HG02870 (cell line): ENCODE results near the gene ARPC5.
A peak's percentile ranks its signal among the peaks of the same experiment; 100 is the strongest.
"Not testable (repeated sequence)": the region's sequence is repeated elsewhere in the genome, so short reads cannot be mapped to it uniquely, and the experiment has no call there.

Experiments
- ATAC-seq: cut with Tn5 transposase; IDR thresholded peaks from one replicate; pipeline ENCODE4 v1.9.1; 2021; ENCODE audit warnings: mild to moderate bottlenecking, moderate library complexity; ENCODE audit not compliant: unreplicated experiment

ARPC5 gene

DNA sequence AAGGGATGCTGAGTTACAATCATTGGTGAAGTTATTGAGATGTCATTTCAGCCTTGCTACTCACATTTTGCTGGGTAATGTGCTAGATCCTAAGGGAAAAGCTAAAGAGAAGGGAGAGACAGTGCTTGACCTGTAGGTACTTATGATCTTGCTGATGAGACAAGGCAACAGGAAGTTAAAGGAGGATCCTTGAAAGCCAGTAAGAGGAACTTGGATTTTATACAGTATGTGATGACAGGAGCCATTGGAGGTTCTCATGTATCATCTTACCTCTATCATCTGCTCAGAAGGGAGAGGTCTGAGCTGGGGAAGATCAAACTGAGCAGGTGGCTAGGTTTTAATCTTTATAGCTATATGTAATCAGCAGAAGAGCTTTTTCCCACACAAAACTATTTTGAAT is 11.2 kb upstream of the ARPC5 start:
- ATAC-seq = no peak

DNA sequence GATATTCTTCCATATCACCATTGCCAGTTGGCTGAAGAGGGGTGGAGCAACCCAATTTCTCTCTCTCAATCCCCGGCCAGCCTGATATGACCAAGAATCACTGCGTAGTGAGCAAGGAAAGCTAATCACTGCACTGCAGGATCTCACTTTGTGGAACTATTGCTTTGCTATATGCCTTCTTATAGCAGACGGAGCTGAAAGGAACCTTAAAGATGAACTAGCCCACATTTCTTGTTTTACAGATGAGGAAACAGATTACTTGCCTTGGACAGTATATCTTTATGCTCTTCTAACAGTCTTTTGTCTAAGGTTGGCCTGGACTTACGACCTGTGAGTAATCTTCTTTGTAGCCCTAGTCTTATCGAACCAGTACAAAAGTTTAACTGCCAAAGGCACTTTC is 9.9 kb upstream of the ARPC5 start:
- ATAC-seq = no peak

DNA sequence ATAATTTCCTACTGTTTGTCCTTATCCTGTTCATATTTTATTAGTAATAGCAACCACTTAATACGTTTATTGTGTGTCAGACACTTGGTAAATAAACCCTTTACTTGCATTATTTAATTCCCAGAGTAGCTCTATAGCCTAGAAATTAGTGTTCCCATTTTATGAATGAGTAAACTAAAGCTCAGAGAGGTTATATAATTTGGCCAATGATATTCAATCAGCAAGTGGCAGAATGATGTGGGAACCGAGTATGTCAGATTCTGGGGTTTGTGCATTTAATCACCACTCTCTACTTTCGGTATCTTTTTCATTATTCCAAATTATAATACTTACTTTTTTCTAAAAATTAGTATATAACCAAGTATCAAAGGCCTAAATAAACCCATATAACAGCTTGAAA is 6.6 kb upstream of the ARPC5 start:
- ATAC-seq = no peak

DNA sequence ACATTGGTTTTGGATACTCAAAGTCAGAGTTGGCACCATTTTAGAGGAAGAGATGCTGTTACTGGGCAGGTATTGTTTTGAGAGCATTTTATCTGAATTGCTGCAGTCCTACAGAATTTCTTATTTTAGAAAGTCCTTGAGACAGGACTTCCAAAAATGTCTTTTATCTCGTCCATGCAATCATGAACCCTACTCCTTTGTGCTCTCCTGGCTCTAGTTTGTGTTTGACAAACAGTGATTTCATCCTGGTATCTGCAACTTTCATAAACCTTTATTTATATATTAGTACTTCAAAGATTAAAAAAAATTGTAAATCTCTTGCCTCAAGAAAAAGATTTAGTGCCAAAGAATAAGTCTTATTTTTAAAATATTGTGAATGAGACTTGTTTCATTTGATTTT is 4.6 kb upstream of the ARPC5 start:
- no peak for ATAC-seq

DNA sequence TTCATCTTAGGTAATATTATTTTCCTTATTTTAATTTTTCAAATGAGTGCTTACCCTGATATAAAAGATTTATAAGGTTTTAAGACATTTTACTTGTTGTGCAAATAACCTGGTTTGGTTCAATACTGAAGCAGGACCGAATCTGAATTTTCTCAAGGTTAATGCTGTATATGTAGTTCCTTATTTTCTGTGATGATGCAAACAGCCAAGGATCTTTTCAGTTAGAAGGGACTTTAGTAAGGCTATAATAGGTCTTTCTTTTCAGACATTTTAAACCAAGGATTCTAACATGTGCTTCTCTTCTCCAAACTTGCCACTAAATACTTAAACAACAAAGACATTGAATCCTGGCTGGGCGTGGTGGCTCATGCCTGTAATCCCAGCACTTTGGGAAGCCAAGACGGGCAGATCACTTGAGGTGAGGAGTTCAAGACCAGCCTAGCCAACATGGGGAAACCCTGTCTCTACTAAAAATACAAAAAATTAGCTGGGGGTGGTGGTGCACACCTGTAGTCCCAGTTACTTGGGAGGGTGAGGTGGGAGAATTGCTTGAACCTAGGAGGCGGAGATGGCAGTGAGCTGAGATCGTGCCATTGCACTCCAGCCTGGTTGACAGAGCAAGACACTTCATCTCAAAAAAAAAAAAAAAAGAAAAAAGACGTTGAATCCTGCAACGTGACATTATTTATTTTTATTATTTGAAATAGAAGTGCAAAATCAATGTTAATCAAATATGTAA is 3.2 kb upstream of the ARPC5 start:
- no peak for ATAC-seq

DNA sequence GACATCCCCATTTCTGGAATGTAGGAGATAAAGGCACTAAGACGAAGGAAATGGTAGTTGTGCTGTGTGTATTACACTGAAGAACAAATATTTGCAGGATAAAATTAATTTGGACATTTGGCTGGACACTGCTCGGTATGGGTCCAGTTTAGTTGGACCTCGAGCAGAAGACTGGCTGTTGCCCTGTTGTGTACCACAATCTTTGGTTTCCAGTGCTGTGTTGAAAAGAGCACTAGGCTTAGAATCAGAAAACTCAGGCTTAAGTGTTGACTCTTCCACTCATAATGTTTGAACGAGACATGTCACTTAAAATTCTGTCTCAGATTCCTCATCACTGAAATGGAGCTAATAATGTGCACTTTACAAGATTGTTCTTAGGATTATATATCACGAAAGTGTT is 1.2 kb upstream of the ARPC5 start:
- no peak for ATAC-seq

DNA sequence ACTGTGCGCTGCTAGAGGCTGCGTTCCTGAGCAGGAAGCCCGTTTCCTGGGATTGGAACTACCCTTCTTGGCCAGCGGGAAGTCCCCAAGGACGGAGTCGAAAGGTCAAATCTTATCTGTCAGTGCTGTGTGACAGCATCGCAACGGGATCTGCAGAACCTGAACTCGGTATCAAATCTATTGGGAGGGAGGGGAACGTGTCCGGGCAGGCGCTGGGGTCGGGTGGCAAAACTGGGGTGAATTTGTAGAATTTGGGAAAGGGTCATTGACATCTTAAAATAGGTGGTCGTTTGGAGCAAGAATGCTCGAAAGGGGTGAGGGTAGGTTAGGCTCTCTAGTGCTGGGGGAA is 725 bp upstream of the ARPC5 start:
- ATAC-seq = peak; percentile 2

DNA sequence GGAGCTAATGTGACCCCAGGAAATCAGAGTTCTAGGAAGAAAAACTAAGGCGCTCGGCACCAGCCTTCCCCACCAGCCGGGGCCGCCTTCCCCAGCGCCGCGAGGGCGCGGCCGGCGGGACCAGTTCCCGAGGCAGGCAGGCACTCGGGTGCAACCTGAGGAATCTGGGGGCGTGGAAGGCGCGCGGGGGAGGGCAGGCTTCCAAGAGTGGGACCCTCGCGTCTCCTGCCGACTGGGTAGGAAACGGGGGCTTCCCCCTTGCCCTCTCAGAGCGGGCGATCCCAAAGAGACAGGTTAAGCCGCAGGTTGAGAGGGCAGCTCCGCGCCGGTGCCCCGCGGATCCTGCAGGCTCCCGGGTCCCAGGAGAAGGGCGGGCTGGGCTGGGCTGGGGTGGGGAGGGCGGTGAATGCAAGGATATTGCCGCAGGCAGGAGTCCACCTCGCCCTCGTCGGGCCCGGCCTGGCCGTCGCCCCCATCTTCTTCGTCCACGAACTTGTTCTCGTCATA is 431 bp downstream of the ARPC5 start:
- ATAC-seq = peak; percentile 7

DNA sequence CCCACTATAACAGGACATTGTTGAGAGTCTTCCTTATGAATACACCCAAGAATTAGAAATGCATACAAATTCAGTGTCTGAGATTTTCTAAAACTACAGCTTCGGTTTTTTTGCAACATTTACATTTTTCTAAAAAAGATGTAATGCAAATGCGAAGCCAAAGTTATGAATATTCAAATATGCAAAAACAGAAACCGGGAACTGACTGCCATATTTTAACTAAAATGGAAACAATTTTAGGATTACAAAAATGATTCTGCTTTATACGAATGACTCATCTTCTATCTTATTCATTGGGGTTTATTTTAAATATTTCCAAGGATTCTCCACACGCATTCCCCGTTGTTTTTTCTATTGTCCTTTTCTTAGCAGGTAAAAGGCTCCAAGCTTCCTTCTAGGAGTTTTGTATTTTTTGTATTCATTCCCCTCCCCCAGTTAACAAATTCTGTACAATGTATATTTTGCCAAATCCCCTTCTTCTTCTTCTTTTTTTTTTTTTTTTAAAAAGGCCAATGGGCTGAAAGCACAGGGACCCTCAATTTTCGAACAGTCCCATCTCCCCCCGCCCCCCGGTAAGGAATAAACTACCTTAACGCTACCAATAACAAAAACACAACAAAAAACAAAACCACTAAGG is 1.0 kb downstream of the ARPC5 start:
- no peak for ATAC-seq

DNA sequence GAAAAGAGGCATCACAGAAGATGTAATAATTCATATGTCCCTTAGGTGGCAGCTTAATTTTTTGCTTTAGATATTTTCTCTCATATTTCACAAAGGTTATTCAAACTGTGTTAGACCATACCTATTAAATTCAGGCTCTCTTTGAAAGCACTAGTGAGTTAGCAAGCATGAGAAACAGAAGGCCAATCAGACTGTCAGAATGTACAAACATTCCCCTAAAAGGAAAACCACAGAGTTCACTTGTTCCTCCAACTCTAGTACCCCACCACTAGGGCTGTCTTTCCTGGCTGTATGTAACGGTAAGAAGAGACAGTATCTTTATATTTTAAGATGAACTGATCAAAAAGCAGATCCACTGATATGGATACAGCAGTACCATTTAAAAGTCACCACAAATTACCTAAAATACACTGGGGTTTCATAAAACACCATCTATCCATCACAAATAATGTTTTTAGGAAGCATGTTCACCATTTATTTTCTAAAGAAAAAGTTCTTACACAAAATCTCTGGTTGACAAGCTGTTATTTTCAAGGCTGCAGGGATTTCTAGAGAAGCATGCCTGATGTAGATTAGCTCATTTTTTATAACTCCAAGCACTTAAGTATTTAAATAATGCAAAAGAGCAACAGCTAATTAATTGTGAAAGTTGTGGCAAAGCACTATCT is 1.8 kb downstream of the ARPC5 start:
- peak; percentile 40 for ATAC-seq

DNA sequence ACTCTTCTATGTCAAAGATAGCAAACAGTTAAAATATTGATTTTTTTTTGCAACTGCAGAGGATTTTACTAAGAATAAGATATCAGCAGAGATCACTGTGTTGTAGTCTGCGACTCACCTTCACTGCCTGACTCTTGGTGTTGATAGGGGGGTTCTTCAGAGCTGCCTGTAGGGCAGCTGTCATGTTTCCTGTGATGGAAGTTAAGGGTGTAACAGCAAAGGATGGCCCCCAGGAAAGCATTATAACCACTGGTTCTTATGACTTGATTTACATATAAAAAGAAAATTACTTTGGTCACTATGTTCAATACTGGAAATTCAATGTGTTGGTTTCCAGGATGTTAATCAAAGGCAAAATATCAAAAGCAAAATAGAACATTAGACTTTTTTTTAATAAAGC is 2.6 kb downstream of the ARPC5 start:
- no peak for ATAC-seq

DNA sequence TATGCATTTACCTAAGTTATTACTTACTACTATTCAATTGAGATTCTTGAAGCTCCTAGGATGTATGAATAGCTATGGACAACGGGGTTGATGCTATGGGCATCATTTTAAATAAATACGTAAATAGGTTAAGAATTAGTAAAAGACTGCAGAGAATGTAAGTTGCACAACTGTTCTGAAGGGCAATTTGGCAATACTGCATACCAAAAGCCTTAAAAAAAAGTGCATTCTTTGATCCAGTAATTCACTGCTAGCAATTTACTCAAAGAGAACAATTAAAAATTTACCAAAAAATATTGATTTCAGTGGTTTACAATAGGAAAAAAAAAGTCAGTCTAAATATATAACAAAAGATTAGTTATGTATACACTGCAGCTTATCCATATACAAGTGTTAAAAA is 3.5 kb downstream of the ARPC5 start:
- no peak for ATAC-seq

DNA sequence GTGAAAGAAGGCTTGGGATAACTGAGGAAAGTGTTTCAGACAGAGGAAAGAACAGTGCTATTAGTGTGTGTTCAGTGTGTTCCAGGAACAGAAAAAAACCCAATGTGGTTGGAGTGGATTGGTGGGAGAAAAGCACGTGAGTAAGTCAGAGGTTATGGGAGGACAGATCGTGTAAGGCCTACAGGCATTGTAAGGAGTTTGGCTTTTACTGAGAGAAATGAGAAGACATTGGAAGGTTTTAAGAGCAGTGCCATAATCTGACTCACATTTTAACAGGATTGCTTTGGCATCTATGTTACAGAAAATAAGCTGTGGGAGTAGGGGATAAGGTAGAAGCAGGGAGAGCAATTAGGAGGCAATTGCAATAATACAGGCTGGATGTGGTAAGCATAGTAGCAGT is 4.8 kb downstream of the ARPC5 start:
- no peak for ATAC-seq

DNA sequence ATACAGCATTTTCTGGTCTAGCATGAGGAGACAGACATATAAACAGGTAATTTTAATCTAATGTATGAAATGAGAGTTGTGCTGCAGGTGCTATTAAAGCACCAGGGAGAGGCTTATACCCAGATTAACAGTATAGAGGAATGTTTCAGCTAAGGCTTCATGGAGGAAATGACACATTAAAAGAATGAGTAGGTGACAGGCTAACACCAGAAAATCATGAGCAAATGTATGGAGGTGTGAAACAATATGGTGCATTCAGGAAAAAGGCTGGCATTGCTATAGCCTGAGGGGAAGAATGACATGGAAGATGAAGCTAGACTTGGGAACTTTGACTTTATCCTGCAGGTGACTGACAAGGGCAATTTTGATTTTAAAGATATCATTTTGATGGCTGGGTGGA is 7.0 kb downstream of the ARPC5 start:
- no peak for ATAC-seq

DNA sequence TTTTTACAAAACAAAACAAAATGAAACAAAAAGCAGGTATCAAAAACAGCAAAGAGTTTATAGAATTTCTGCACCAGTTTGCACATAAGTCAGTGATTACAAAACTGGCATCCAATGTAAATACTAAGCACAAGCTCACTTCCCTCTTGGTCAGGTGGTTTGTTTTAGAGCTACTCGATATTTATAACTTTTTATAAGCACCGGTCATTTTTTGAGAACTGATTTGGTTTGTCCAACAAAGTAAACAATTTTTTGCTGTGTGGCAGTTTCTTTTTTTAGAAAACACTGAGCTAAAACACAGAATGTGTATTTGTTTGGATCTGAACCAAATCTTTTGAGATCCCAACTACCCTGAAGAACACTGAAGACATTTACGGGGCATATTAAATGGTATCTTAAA is 9.3 kb downstream of the ARPC5 start:
- not testable (repeated sequence) for ATAC-seq

DNA sequence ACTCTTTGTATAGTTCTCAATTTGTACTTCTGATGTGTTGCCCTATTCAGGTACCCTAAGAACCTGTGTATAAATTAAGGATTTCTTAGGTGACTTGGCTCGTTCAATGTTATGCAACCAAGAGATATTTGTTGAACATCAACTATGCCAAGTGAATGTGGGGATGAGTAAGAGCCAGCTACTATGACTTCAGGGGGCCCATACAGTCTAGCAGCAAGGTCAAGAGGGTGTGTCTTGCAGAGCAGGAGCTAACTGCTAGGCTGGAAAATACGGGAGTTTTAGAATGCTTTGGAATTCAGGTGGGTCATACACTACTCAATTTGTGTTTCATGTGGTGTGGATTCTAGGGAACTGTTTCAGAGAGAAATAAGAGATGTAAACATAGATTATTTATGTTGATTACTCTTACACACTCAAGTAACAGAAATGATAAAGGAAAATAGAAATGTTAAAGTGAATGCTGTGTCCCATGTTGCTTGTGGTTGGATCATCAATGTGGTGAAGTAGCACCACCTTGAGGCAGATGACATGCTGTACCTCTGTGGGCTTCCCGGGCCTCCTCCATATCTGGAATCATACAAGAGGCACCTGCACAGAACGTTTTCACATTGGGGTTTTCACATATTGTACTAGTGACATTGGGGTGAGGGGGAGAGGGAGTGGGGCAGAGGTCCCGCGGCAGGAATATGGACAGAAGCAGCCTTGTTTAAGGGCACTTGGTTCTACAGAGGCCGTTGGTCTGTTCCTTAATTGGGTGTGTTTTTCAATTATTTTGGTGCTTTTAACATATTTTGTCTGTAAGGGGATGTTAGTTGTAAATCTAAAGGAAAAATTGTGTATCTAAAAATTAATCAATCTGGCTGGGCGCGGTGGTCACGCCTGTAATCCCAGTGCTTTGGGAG is 12.4 kb downstream of the ARPC5 start:
- peak; percentile 70 for ATAC-seq

DNA sequence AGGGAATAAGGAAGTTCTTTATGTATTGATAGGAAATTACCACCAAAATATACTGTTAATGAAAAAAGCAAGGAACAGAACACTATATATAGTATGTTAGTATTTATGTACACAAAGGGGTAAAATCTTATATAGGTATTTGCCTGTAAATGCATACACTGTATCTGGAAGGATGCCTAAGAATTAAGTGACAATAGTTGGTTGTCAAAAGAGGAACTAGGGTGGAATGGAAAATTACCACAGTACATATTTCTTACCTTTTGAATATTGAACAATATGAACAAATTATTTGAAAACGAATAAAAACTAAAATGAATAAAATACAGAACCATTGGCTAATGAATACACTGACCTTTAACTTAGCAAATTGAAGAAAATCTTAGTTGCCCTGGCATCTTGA is 13.6 kb downstream of the ARPC5 start:
- no peak for ATAC-seq

DNA sequence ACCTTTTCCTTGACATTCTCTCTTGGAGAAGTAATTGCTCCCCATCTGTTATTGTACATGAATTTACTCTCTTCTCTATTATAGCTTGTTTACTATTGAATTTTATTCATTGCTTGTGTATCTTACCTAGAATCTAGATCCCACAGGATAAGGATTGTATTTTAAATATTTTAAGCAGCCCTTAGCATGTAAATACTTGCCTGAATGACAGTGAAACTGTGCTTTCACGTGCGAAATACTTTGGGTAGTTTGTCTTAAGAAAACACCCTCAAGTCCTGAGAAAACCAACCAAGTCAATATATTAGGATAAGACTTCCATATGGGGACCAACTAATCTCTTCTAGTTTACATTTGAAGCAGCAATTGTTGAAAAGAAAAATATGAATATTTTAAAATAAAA is 15.3 kb downstream of the ARPC5 start:
- ATAC-seq = no peak

DNA sequence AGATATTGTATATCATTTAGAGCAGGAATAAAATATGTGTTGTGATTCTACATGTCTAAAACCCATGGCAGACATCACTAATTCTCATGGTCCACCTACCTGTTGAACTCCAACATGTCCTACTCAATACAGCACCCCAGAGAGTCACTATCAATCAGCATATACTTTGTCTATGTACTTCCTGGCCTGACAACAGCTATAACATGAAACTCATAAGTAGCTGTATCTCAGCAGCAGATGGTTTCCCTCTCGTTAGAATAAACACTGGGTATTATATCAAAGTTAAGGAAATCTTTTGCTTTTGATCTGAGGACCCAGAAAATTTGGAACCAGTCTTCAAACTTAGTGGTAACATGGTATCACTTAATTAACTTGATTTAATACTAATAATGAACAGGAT is 15.8 kb downstream of the ARPC5 start:
- ATAC-seq = no peak

DNA sequence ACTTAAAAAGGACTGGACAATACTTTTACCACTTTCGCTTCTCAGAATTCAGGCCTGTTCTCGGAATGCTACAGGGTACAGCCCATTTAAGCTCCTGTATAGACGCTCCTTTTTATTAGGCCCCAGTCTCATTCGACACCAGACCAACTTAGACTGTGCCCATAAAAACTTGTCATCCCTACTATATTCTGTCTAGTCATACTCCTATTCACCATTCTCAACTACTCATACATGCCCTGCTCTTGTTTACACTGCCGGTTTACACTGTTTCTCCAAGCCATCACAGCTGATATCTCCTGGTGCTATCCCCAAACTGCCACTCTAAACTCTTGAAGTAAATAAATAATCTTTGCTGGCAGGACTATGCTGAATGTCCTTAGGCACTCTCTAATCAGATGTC is 17.4 kb downstream of the ARPC5 start:
- not testable (repeated sequence) for ATAC-seq

DNA sequence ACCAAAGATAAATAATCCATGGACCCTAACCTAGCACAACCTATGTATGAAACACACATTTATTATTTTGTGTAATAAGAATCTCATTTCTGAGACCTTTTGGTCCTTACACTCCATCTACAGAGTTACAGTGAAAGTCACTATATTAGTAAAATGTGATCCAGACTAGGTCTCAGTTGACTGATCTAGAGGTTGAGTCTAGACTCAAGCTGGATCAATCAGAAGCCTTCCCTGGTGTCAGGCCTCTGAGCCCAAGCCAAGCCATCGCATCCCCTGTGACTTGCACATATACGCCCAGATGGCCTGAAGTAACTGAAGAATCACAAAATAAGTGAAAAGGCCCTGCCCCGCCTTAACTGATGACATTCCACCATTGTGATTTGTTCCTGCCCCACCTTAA is 22.6 kb downstream of the ARPC5 start:
- not testable (repeated sequence) for ATAC-seq
